K562 (cell line): ENCODE results near the gene ANKRD34A. TPM values are rescaled to one million over a fixed set of nuclear protein-coding genes. Genes with fewer than 3 reads are reported as not detected.
A peak's percentile ranks its signal among the peaks of the same experiment; 100 is the strongest.

Source experiments
- DMBX1 ChIP-seq: fragments of 250-450 bp; sonication (Bioruptor Pico); IDR thresholded peaks from 2 replicates; pipeline ENCODE4 v1.8.0; 2022; ENCODE audit warnings: inconsistent platforms, mild to moderate bottlenecking, moderate library complexity, borderline replicate concordance
- KLF16 ChIP-seq: IDR thresholded peaks from 2 replicates; pipeline ENCODE4 v1.6.1; 2016; ENCODE audit warnings: antibody characterized with exemption
- MYC ChIP-seq, 2 experiments: fragments of 250-450 bp in 1 of 2; sonication (Bioruptor Pico) in 1 of 2; IDR thresholded peaks; 2 replicates each; pipeline versions ENCODE4 v1.5.1 to v1.6.1; 2012 to 2021; ENCODE audit warnings: low read depth in 2 of 2, borderline replicate concordance in 1 of 2, improper control_type of control experiment in 1 of 2, low read length in 1 of 2, mild to moderate bottlenecking in 1 of 2, moderate library complexity in 1 of 2
- PHF21A ChIP-seq: fragments of 450-650 bp; IDR thresholded peaks from 2 replicates; pipeline ENCODE4 v1.6.1; 2017; ENCODE audit warnings: low read depth, borderline replicate concordance
- SMAD3 ChIP-seq: fragments of 450-650 bp; formaldehyde crosslinking; conservative IDR thresholded peaks from 2 replicates; pipeline ENCODE4 v1.4.0; 2020; ENCODE audit warnings: mild to moderate bottlenecking
- SOX6 ChIP-seq: fragments of 450-650 bp; IDR thresholded peaks from 2 replicates; pipeline ENCODE4 v1.6.1; 2014; ENCODE audit warnings: mild to moderate bottlenecking
- XRCC4 ChIP-seq: IDR thresholded peaks from one replicate; pipeline ENCODE4 v1.6.1; 2011; ENCODE audit not compliant: insufficient read depth, insufficient read length; ENCODE audit errors: extremely low read depth
- ZFP36 ChIP-seq: fragments of 150-350 bp; IDR thresholded peaks from 2 replicates; pipeline ENCODE4 v1.6.1; 2018; ENCODE audit warnings: low read length, low read depth; ENCODE audit not compliant: partially characterized antibody
- ZNF780A ChIP-seq: fragments of 250-450 bp; sonication (Bioruptor Pico); IDR thresholded peaks from 2 replicates; pipeline ENCODE4 v1.5.0; 2021; ENCODE audit warnings: mild to moderate bottlenecking
- polyA plus RNA-seq, 8 experiments: library from polyadenylated mRNA; depleted of rRNA in 4 of 8; stranded (reverse) in 5 of 8; unstranded in 3 of 8; fragments of >200 nt; fragmentation: Nextera tagmentation in 2 of 8; fragmentation: Illumina TruSeq in 1 of 8; extraction: Ambion mirVana in 2 of 8; extraction: Trizol in 1 of 8; gene quantifications; 2 replicates each; pipeline versions ENCODE4 v1.2.1 to v1.2.3, GENCODE V29; 2011 to 2014; ENCODE audit warnings: inconsistent platforms in 1 of 8, missing spikeins in 1 of 8
- total RNA-seq, 7 experiments: library from RNA; depleted of rRNA in 6 of 7; stranded (reverse); fragments of >200 nt in 6 of 7; fragmentation: Illumina TruSeq in 2 of 7; extraction: Trizol in 2 of 7; gene quantifications; 2 replicates each; pipeline versions ENCODE4 v1.2.1 to v1.2.3, GENCODE V29; 2011 to 2021; ENCODE audit warnings: low replicate concordance in 1 of 7
- TF ChIP-seq, protein P1 (sequence below): sonication (generic); formaldehyde crosslinking; IDR thresholded peaks from 2 replicates; pipeline ENCODE4 v1.8.0; 2023; ENCODE audit warnings: missing genetic modification reagents, mild to moderate bottlenecking, borderline replicate concordance
- TF ChIP-seq, protein P2 (sequence below), 3 experiments: fragments of 200-800 bp in 1 of 3; fragments of 250-450 bp in 1 of 3; fragments of 450-650 bp in 1 of 3; sonication (Bioruptor Pico) in 1 of 3; sonication (Bioruptor generic) in 1 of 3; formaldehyde crosslinking in 1 of 3; IDR thresholded peaks; 2 replicates each; pipeline versions ENCODE4 v1.6.1 to v1.8.0; 2016 to 2022; ENCODE audit warnings: mild to moderate bottlenecking in 2 of 3, missing genetic modification characterization in 2 of 3, missing compliant biosample characterization in 1 of 3, moderate library complexity in 1 of 3
- TF ChIP-seq, protein P3 (sequence below): sonication (generic); formaldehyde crosslinking; IDR thresholded peaks from 2 replicates; pipeline ENCODE4 v1.8.1; 2022; ENCODE audit warnings: missing genetic modification reagents
- TF ChIP-seq, protein P4 (sequence below), 2 experiments: IDR thresholded peaks; 2 replicates each; pipeline ENCODE4 v1.6.1; 2011; ENCODE audit warnings: borderline replicate concordance in 1 of 2, control low read depth in 1 of 2, low read depth in 1 of 2, low read length in 1 of 2, mild to moderate bottlenecking in 1 of 2, mixed read lengths in 1 of 2, moderate library complexity in 1 of 2; ENCODE audit not compliant: insufficient read depth in 1 of 2, insufficient read length in 1 of 2, poor library complexity in 1 of 2, severe bottlenecking in 1 of 2; ENCODE audit errors: extremely low read depth in 1 of 2

Gene ANKRD34A
- total and polyA plus RNA-seq, 9 of the 15 experiments (the other 6 are each of a cell fraction or from before 2014, with no cell fraction given), result 0.06 to 1.6 (median 0.43) TPM

DNA sequence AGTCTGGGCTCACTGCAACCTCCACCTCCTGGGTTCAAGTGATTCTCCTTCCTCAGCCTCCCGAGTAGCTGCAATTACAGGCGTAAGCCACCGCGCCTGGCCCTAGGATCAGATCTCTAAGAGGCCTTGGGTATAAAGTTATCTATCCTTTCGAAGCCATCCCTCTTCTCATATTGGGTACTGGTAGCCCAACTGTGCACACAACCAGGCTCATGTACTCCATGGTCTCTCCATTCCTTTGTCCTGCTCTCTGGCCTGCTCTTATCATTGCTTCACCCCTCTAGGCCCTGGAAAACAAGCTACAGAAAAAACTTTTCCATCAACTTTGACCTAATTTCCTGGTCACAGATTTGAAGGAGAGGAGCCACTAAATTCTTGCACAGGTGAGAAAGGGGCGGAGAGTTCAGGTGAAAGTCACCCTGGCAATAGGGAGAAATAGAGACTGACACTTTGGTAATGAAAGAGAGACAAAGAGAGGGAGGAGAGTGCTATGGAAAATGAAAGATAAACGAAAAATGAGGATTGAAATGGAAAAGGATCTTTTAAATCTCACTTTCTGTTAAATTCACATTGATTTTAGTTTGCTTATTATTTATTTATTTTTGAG, 26.0 kb upstream of the ANKRD34A start (continued):
- TF ChIP-seq, protein P1, sequence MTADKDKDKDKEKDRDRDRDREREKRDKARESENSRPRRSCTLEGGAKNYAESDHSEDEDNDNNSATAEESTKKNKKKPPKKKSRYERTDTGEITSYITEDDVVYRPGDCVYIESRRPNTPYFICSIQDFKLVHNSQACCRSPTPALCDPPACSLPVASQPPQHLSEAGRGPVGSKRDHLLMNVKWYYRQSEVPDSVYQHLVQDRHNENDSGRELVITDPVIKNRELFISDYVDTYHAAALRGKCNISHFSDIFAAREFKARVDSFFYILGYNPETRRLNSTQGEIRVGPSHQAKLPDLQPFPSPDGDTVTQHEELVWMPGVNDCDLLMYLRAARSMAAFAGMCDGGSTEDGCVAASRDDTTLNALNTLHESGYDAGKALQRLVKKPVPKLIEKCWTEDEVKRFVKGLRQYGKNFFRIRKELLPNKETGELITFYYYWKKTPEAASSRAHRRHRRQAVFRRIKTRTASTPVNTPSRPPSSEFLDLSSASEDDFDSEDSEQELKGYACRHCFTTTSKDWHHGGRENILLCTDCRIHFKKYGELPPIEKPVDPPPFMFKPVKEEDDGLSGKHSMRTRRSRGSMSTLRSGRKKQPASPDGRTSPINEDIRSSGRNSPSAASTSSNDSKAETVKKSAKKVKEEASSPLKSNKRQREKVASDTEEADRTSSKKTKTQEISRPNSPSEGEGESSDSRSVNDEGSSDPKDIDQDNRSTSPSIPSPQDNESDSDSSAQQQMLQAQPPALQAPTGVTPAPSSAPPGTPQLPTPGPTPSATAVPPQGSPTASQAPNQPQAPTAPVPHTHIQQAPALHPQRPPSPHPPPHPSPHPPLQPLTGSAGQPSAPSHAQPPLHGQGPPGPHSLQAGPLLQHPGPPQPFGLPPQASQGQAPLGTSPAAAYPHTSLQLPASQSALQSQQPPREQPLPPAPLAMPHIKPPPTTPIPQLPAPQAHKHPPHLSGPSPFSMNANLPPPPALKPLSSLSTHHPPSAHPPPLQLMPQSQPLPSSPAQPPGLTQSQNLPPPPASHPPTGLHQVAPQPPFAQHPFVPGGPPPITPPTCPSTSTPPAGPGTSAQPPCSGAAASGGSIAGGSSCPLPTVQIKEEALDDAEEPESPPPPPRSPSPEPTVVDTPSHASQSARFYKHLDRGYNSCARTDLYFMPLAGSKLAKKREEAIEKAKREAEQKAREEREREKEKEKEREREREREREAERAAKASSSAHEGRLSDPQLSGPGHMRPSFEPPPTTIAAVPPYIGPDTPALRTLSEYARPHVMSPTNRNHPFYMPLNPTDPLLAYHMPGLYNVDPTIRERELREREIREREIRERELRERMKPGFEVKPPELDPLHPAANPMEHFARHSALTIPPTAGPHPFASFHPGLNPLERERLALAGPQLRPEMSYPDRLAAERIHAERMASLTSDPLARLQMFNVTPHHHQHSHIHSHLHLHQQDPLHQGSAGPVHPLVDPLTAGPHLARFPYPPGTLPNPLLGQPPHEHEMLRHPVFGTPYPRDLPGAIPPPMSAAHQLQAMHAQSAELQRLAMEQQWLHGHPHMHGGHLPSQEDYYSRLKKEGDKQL (CRISPR knock-in tag), result no peak
- no peak for TF ChIP-seq ZNF780A
- TF ChIP-seq XRCC4, result no peak
- TF ChIP-seq DMBX1, result no peak
- peak; percentile 17; the same call in 1 of the 2 replicates for TF ChIP-seq SOX6
- no peak for TF ChIP-seq MYC (IDR thresholded peaks at IDR 0.05; ENCODE audit: low read depth, low read length)
- no peak for TF ChIP-seq MYC (CRISPR knock-in tag; IDR thresholded peaks at IDR 0.05; ENCODE audit: borderline replicate concordance, low read depth)
- TF ChIP-seq, protein P2, sequence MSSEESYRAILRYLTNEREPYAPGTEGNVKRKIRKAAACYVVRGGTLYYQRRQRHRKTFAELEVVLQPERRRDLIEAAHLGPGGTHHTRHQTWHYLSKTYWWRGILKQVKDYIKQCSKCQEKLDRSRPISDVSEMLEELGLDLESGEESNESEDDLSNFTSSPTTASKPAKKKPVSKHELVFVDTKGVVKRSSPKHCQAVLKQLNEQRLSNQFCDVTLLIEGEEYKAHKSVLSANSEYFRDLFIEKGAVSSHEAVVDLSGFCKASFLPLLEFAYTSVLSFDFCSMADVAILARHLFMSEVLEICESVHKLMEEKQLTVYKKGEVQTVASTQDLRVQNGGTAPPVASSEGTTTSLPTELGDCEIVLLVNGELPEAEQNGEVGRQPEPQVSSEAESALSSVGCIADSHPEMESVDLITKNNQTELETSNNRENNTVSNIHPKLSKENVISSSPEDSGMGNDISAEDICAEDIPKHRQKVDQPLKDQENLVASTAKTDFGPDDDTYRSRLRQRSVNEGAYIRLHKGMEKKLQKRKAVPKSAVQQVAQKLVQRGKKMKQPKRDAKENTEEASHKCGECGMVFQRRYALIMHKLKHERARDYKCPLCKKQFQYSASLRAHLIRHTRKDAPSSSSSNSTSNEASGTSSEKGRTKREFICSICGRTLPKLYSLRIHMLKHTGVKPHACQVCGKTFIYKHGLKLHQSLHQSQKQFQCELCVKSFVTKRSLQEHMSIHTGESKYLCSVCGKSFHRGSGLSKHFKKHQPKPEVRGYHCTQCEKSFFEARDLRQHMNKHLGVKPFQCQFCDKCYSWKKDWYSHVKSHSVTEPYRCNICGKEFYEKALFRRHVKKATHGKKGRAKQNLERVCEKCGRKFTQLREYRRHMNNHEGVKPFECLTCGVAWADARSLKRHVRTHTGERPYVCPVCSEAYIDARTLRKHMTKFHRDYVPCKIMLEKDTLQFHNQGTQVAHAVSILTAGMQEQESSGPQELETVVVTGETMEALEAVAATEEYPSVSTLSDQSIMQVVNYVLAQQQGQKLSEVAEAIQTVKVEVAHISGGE (CRISPR knock-in tag; IDR thresholded peaks at IDR 0.05), result no peak
- TF ChIP-seq KLF16, result no peak
- TF ChIP-seq, protein P3, sequence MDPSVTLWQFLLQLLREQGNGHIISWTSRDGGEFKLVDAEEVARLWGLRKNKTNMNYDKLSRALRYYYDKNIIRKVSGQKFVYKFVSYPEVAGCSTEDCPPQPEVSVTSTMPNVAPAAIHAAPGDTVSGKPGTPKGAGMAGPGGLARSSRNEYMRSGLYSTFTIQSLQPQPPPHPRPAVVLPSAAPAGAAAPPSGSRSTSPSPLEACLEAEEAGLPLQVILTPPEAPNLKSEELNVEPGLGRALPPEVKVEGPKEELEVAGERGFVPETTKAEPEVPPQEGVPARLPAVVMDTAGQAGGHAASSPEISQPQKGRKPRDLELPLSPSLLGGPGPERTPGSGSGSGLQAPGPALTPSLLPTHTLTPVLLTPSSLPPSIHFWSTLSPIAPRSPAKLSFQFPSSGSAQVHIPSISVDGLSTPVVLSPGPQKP, result no peak
- TF ChIP-seq SMAD3 (CRISPR knock-in tag), result no peak
- no peak for TF ChIP-seq PHF21A
- no peak for TF ChIP-seq ZFP36
- TF ChIP-seq, protein P4, sequence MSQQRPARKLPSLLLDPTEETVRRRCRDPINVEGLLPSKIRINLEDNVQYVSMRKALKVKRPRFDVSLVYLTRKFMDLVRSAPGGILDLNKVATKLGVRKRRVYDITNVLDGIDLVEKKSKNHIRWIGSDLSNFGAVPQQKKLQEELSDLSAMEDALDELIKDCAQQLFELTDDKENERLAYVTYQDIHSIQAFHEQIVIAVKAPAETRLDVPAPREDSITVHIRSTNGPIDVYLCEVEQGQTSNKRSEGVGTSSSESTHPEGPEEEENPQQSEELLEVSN (IDR thresholded peaks at IDR 0.05; ENCODE audit: borderline replicate concordance in 1 of 2, extremely low read depth in 1 of 2, insufficient read depth in 1 of 2, insufficient read length in 1 of 2, low read depth in 1 of 2, low read length in 1 of 2, poor library complexity in 1 of 2, severe bottlenecking in 1 of 2), result no peak
